ENCODE measurements around the gene FGF14. TPM values are rescaled to one million over a fixed set of nuclear protein-coding genes. Genes with fewer than 3 reads are reported as not detected.

The FGF14 gene
- total RNA-seq, 1 experiment from 2014 or later = 0.22 TPM

- Histone ChIP-seq H3K4me1 (ENCODE audit: insufficient read depth, low read length) (no peaks in the 10 kb centered on the region), H4K8ac (replicated peaks; ENCODE audit: insufficient read length, low read depth, low read length) (no peak overlapping the region), H3K9ac (ENCODE audit: extremely low read depth, insufficient read length, low read length) (no peak overlapping the region), H3K23ac (ENCODE audit: insufficient read length, low read depth, low read length) (no peak overlapping the region), H2BK15ac (ENCODE audit: low read depth, low read length) (no peak overlapping the region), H3K79me2 (ENCODE audit: insufficient read depth, low read length) (no peaks in the 10 kb centered on the region), H3K79me1 (ENCODE audit: insufficient read depth, low read depth, low read length, poor library complexity, severe bottlenecking) (no peaks in the 10 kb centered on the region), H2BK20ac (ENCODE audit: low read depth, low read length, poor library complexity, severe bottlenecking) (no peak overlapping the region), H3K4ac (ENCODE audit: low read depth, low read length) (no peak overlapping the region), H3K18ac (ENCODE audit: insufficient read length, low read depth, low read length) (no peak overlapping the region), H2AK5ac (ENCODE audit: insufficient read length, low read length) (no peak overlapping the region), H2AFZ (ENCODE audit: low read length) (no peak overlapping the region), H3K27me3 (ENCODE audit: insufficient read depth, low read length) (no peaks in the 10 kb centered on the region), H4K20me1 (ENCODE audit: control insufficient read depth, insufficient read depth, insufficient read length) (no peaks in the 10 kb centered on the region), H4K91ac (ENCODE audit: insufficient read length, low read depth, low read length) (no peak overlapping the region), H3K9me3 (ENCODE audit: control insufficient read depth, low read depth, low read length) (no peaks in the 10 kb centered on the region), H3K14ac (ENCODE audit: insufficient read depth, low read length) (no peak overlapping the region), H4K5ac (ENCODE audit: insufficient read length, low read depth, low read length) (no peak overlapping the region), H3K56ac (ENCODE audit: insufficient read length, low read depth, low read length) (no peak overlapping the region), H3T11ph (ENCODE audit: low read length) (no peak overlapping the region), H2BK12ac (ENCODE audit: insufficient read length, low read depth, low read length) (no peak overlapping the region), H3K4me2 (ENCODE audit: insufficient read depth, insufficient read length, low read length) (no peak overlapping the region), H2BK120ac (ENCODE audit: low read depth, low read length, poor library complexity, severe bottlenecking) (no peak overlapping the region), H3K23me2 (ENCODE audit: insufficient read length, low read depth, low read length, poor library complexity, severe bottlenecking) (no peaks in the 10 kb centered on the region), H3K27ac (ENCODE audit: insufficient read length, low read depth, low read length) (no peak overlapping the region), H2BK5ac (ENCODE audit: insufficient read length, low read length) (no peak overlapping the region)
- H3K27me3 Mint-ChIP-seq (ENCODE audit: low read depth) = no peaks in the 10 kb centered on the region; the same call in 1 of the 2 replicates
- no peak overlapping the region for H3K27ac Mint-ChIP-seq
- H3K9me3 Mint-ChIP-seq = no peaks in the 10 kb centered on the region
- no peak for TF ChIP-seq CTCF (conservative IDR thresholded peaks at IDR 0.05)
- no peak for DNase-seq
- H3K36me3 Mint-ChIP-seq (ENCODE audit: insufficient read depth in 1 of 3, low read depth in 3 of 3) = no peaks in the 10 kb centered on the region
- H3K4me1 Mint-ChIP-seq = peaks cover 5 to 6% of the 10 kb centered on the region in 2 experiments; a peak in 2 of 4 replicates
- no peak overlapping the region for H3K4me3 Mint-ChIP-seq
Measured at GRCh38 chr13:102280366-102280765, 121.5 kb downstream of the FGF14 start.

Measured in H9 (cell line).